GM12878 (cell line): ENCODE data around the gene CCM2. TPM values are rescaled to one million over a fixed set of nuclear protein-coding genes. Genes with fewer than 3 reads are reported as not detected.

Experiments used
- ATAC-seq: fragments of 200-7000 bp; cut with Tn5 transposase; 3 replicates; pipeline ENCODE4 v1.9.1; 2020; ENCODE audit warnings: mild to moderate bottlenecking, moderate library complexity
- BruUV-seq: library from RNA; stranded (reverse); fragments of 400-500 nt; replicated peaks from 2 replicates; lab custom pipeline; 2021; lab: Mats Ljungman, UMichigan
- CTCF ChIA-PET: fragments of 300-600 bp; sonication (Branson Sonifier 250); formaldehyde crosslinking; extraction: SDS; loops from one replicate; lab custom pipeline; 2021; ENCODE audit warnings: inconsistent platforms; lab: Yijun Ruan, JAX
- POLR2A ChIA-PET: fragments of 350-600 bp; formaldehyde crosslinking; extraction: SDS; loops from one replicate; lab custom pipeline; 2021; ENCODE audit warnings: inconsistent platforms; lab: Charles Lee
- RAD21 ChIA-PET: fragments of 300-600 bp; sonication (Branson Sonifier 250); formaldehyde crosslinking; loops from one replicate; lab custom pipeline; 2023; ENCODE audit warnings: antibody characterized with exemption; ENCODE audit not compliant: unreplicated experiment; lab: Charles Lee
- SMC1A ChIA-PET: fragments of 300-600 bp; sonication (Branson Sonifier 250); formaldehyde crosslinking; loops from one replicate; lab custom pipeline; 2023; ENCODE audit not compliant: unreplicated experiment, uncharacterized antibody; lab: Charles Lee
- DNase-seq: peaks from one replicate; pipeline ENCODE4 v3.0.0-alpha.2; 2011; ENCODE audit warnings: low read depth, low spot score
- FAIRE-seq: peaks from 3 replicates; lab custom pipeline; 2011; peaks lifted over from hg19 to GRCh38; lab: Jason Lieb, UNC
- H2AFZ ChIP-seq: 2 replicates; pipeline ENCODE4 v1.6.0; 2011; ENCODE audit warnings: low read depth, low read length, control low read depth; ENCODE audit not compliant: control insufficient read depth
- H3K27ac ChIP-seq: 2 replicates; pipeline ENCODE4 v1.5.1; 2011; ENCODE audit warnings: control low read depth; ENCODE audit not compliant: control insufficient read depth, insufficient read depth
- H3K27me3 ChIP-seq, 2 experiments: replicated peaks in 1 of 2; 2 replicates each; pipeline versions ENCODE4 v1.6.0 to v1.6.1; 2011; ENCODE audit warnings: low read length in 1 of 2; ENCODE audit not compliant: control insufficient read depth in 2 of 2, insufficient read depth in 2 of 2
- H3K36me3 ChIP-seq, 2 experiments: 2 replicates each; pipeline ENCODE4 v1.5.1; 2011; ENCODE audit warnings: low read length in 1 of 2; ENCODE audit not compliant: control insufficient read depth in 2 of 2, insufficient read depth in 2 of 2
- H3K4me1 ChIP-seq: 2 replicates; pipeline ENCODE4 v1.6.1; 2011; ENCODE audit warnings: mild to moderate bottlenecking, low read length, moderate library complexity, mixed read lengths; ENCODE audit not compliant: control insufficient read depth, insufficient read depth
- H3K4me2 ChIP-seq: 2 replicates; pipeline ENCODE4 v1.6.0; 2011; ENCODE audit warnings: control low read depth; ENCODE audit not compliant: control insufficient read depth, insufficient read depth
- H3K4me3 ChIP-seq: fragments of 200-600 bp; sonication (generic); 2 replicates; pipeline ENCODE4 v1.5.1; 2016
- H3K79me2 ChIP-seq: 2 replicates; pipeline ENCODE4 v1.6.0; 2011; ENCODE audit warnings: low read length; ENCODE audit not compliant: control insufficient read depth, insufficient read depth
- H3K9ac ChIP-seq: 2 replicates; pipeline ENCODE4 v1.8.0; 2011; ENCODE audit warnings: low read length, control low read depth, mixed read lengths; ENCODE audit not compliant: control insufficient read depth, insufficient read depth
- H3K9me3 ChIP-seq: replicated peaks from 3 replicates; pipeline ENCODE4 v1.5.1; 2011; ENCODE audit warnings: mild to moderate bottlenecking, low read length; ENCODE audit not compliant: control insufficient read depth, insufficient read depth
- H4K20me1 ChIP-seq: 2 replicates; pipeline ENCODE4 v1.6.0; 2011; ENCODE audit not compliant: control insufficient read depth, insufficient read depth
- BCL11A ChIP-seq: IDR thresholded peaks from 2 replicates; pipeline ENCODE4 v1.6.1; 2011; ENCODE audit warnings: low read depth, low read length
- BCL3 ChIP-seq: IDR thresholded peaks from 2 replicates; pipeline ENCODE4 v1.6.1; 2011; ENCODE audit warnings: borderline replicate concordance, low read depth, mild to moderate bottlenecking, moderate library complexity, low read length; ENCODE audit not compliant: insufficient read depth, poor library complexity, severe bottlenecking
- CEBPB ChIP-seq, 2 experiments: fragments of 150-350 bp in 1 of 2; IDR thresholded peaks; 2 replicates each; pipeline ENCODE4 v1.6.1; 2012 to 2014; ENCODE audit warnings: low read depth in 2 of 2, low read length in 2 of 2, borderline replicate concordance in 1 of 2, inconsistent platforms in 1 of 2
- CHD1 ChIP-seq: IDR thresholded peaks from 2 replicates; pipeline ENCODE4 v1.6.1; 2012; ENCODE audit warnings: low read depth, low read length, improper control_type of control experiment
- ETV6 ChIP-seq, 2 experiments: fragments of 450-650 bp in 1 of 2; IDR thresholded peaks in 1 of 2; conservative IDR thresholded peaks in 1 of 2; 2 replicates each; pipeline ENCODE4 v1.6.1; 2014; ENCODE audit warnings: antibody characterized with exemption in 1 of 2, borderline replicate concordance in 1 of 2, low read depth in 1 of 2, mild to moderate bottlenecking in 1 of 2, moderate library complexity in 1 of 2
- FOXK2 ChIP-seq: fragments of 450-650 bp; IDR thresholded peaks from 2 replicates; pipeline ENCODE4 v1.6.1; 2017; ENCODE audit warnings: mild to moderate bottlenecking, moderate library complexity
- KAT2A ChIP-seq: conservative IDR thresholded peaks from 2 replicates; pipeline ENCODE4 v1.6.1; 2011; ENCODE audit warnings: low read depth, low read length; ENCODE audit not compliant: control insufficient read depth
- MTA2 ChIP-seq: fragments of 450-650 bp; IDR thresholded peaks from 2 replicates; pipeline ENCODE4 v1.6.1; 2016; ENCODE audit warnings: low read depth, mild to moderate bottlenecking, moderate library complexity
- MYB ChIP-seq: fragments of 150-350 bp; IDR thresholded peaks from 2 replicates; pipeline ENCODE4 v1.6.1; 2014; ENCODE audit warnings: mild to moderate bottlenecking, low read depth, low read length, borderline replicate concordance
- NFIC ChIP-seq: IDR thresholded peaks from 2 replicates; pipeline ENCODE4 v1.6.1; 2012; ENCODE audit warnings: low read depth, mild to moderate bottlenecking, inconsistent platforms, low read length, moderate library complexity
- PAX5 ChIP-seq: IDR thresholded peaks from 2 replicates; pipeline ENCODE4 v1.6.1; 2011; ENCODE audit warnings: low read depth, low read length, borderline replicate concordance
- PML ChIP-seq: IDR thresholded peaks from 2 replicates; pipeline ENCODE4 v1.6.1; 2012; ENCODE audit warnings: low read length, inconsistent platforms
- RAD51 ChIP-seq: fragments of 450-650 bp; IDR thresholded peaks from 2 replicates; pipeline ENCODE4 v1.6.1; 2016; ENCODE audit warnings: moderate library complexity, mild to moderate bottlenecking, inconsistent platforms
- RCOR1 ChIP-seq: conservative IDR thresholded peaks from 2 replicates; pipeline ENCODE4 v1.6.1; 2012; ENCODE audit warnings: low read depth, low read length, improper control_type of control experiment
- SIN3A ChIP-seq: IDR thresholded peaks from 2 replicates; pipeline ENCODE4 v1.6.1; 2012; ENCODE audit warnings: low read depth, low read length, improper control_type of control experiment
- TCF3 ChIP-seq: IDR thresholded peaks from 2 replicates; pipeline ENCODE4 v1.6.1; 2012; ENCODE audit warnings: low read depth, mild to moderate bottlenecking, low read length, borderline replicate concordance; ENCODE audit not compliant: insufficient read depth
- WGBS: methylation state at CpG from one replicate; pipeline ENCODE4 v1.1.6; 2016; ENCODE audit warnings: low lambda C conversion rate; ENCODE audit not compliant: insufficient replicate concordance, insufficient coverage; ENCODE audit errors: missing lambda C conversion rate; 5-methylcytosine and 5-hydroxymethylcytosine counted together
- in situ Hi-C: fragments of 300-500 bp; cut with MboI; formaldehyde crosslinking; loops from 9 replicates; pipeline ENCODE4 v1.14.3; 2018; ENCODE audit warnings: mixed read lengths
- intact Hi-C: fragments of 100-400 bp; cut with micrococcal nuclease; formaldehyde crosslinking; loops from one replicate; pipeline ENCODE4 v1.14.2; 2022; ENCODE audit not compliant: unreplicated experiment
- polyA plus RNA-seq, 11 experiments: library from polyadenylated mRNA; depleted of rRNA in 4 of 11; unstranded in 6 of 11; stranded (reverse) in 5 of 11; fragments of >200 nt; fragmentation: Nextera tagmentation in 4 of 11; fragmentation: Illumina TruSeq in 1 of 11; extraction: Ambion mirVana in 4 of 11; extraction: Trizol in 1 of 11; gene quantifications; 1 replicate in 1 of 11; 2 replicates in 10 of 11; pipeline versions ENCODE4 v1.2.1 to v1.2.3, GENCODE V29; 2011 to 2016; ENCODE audit warnings: inconsistent platforms in 2 of 11, missing spikeins in 2 of 11, low read depth in 1 of 11
- total RNA-seq, 4 experiments: library from RNA; depleted of rRNA in 3 of 4; stranded (reverse); fragments of >200 nt in 3 of 4; fragmentation: Illumina TruSeq in 1 of 4; extraction: Trizol in 1 of 4; gene quantifications; 2 replicates each; pipeline versions ENCODE4 v1.2.1 to v1.2.3, GENCODE V29; 2013 to 2021

CCM2 gene
- total and polyA plus RNA-seq, 10 of the 15 experiments (the other 5 are each of a cell fraction or from before 2014, with no cell fraction given), result 1.00 to 82.3 (median 48.7) TPM

GRCh38 chr7:45100761-45101480 is 100.9 kb downstream of the CCM2 start:
- no peak for DNase-seq
- TF ChIP-seq CHD1, result no peak
- TF ChIP-seq TCF3, result no peak
- no peak for TF ChIP-seq FOXK2
- TF ChIP-seq NFIC, result no peak
- no peak for TF ChIP-seq MYB
- TF ChIP-seq RAD51, result no peak
- no peak for TF ChIP-seq CEBPB (IDR thresholded peaks at IDR 0.05; ENCODE audit: borderline replicate concordance in 1 of 2, low read depth in 2 of 2, low read length in 2 of 2)
- TF ChIP-seq, all 136 proteins: peak for 0
- no peaks in the 10 kb centered on the region for H3K27me3 ChIP-seq
- H3K9ac ChIP-seq, result no peak overlapping the region
- no TSS peak for BruUV-seq
- H3K79me2 ChIP-seq, result peaks cover 2% of the 10 kb centered on the region
- no peak overlapping the region for H3K4me3 ChIP-seq
- no peak overlapping the region for H3K27ac ChIP-seq
- WGBS, result 91% methylated on average over 10 of the region's 13 CpGs
- H4K20me1 ChIP-seq, result no peaks in the 10 kb centered on the region
- H3K36me3 ChIP-seq, result peaks cover 37 to 51% of the 10 kb centered on the region in 2 experiments
- no peak overlapping the region for H3K4me2 ChIP-seq
- ChIA-PET POLR2A (no interaction called here), CTCF (no interaction called here), RAD21 (no interaction called here), SMC1A (no interaction called here)
- no peaks in the 10 kb centered on the region for H3K4me1 ChIP-seq
- intact Hi-C loops (no loop called here), in situ Hi-C loops (no loop called here)
- no peak for ATAC-seq
- no peak overlapping the region for H2AFZ ChIP-seq
- H3K9me3 ChIP-seq, result no peaks in the 10 kb centered on the region
- no peak for FAIRE-seq

DNA sequence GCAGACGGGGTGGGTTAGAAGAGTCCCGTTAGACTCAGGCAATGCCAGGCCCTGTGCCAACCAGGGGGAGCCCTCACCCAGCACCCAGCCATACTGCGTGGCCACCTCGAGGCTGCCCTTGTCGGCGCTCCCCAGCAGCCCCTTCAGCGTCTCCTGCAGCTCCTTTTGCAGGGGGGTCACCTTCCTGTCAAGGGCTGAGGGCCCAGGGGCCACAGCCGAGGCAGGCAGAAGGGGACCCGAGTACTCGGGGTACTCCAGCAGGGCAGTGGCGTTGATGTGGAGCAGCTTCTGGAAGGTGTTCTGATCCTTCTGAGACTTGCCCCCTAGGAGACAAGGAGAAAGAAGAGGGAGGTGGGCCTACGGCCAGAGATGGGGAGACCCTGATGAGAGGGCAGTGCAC is 101.7 kb downstream of the CCM2 start:
- FAIRE-seq (no peak), ATAC-seq (no peak), DNase-seq (no peak)
- Histone ChIP-seq H3K79me2 (peaks cover 5% of the 10 kb centered on the region), H3K36me3 (peaks cover 44 to 51% of the 10 kb centered on the region in 2 experiments), H3K4me2 (no peak overlapping the region), H2AFZ (no peak overlapping the region), H3K4me3 (no peak overlapping the region), H3K9ac (no peak overlapping the region), H3K27ac (no peak overlapping the region), H3K9me3 (no peaks in the 10 kb centered on the region), H3K4me1 (no peaks in the 10 kb centered on the region), H4K20me1 (peaks cover 3% of the 10 kb centered on the region; the same call in 1 of the 2 replicates), H3K27me3 (no peaks in the 10 kb centered on the region)
- in situ Hi-C loops, result no loop called here
- RAD21 ChIA-PET, result no interaction called here
- BruUV-seq, result no TSS peak
- POLR2A ChIA-PET, result no interaction called here
- intact Hi-C loops, result no loop called here
- SMC1A ChIA-PET, result no interaction called here
- CTCF ChIA-PET, result no interaction called here
- TF ChIP-seq MTA2 (no peak), SIN3A (no peak), BCL3 (no peak), ETV6 (conservative IDR thresholded peaks at IDR 0.05 in 1 of 2, IDR thresholded peaks at IDR 0.05 in 1 of 2; ENCODE audit: borderline replicate concordance in 1 of 2, low read depth in 1 of 2) (no peak), PML (no peak), BCL11A (no peak), KAT2A (no peak), PAX5 (no peak), RCOR1 (no peak)
- 96% methylated on average over 12 of the region's 12 CpGs for WGBS
